ENCODE measurements around the gene WHRN. TPM values are rescaled to one million over a fixed set of nuclear protein-coding genes. Genes with fewer than 3 reads are reported as not detected.

Gene WHRN
- total and polyA plus RNA-seq, 2 of the 13 experiments (the other 11 are each of a cell fraction or from before 2014, with no cell fraction given) = 2.3 to 5.3 TPM

GRCh38 chr9:114483499-114483898 lies 21.8 kb downstream of the WHRN start:
- Histone ChIP-seq H3K4me3 (replicated peaks in 1 of 3; ENCODE audit: insufficient read depth in 1 of 3, low read depth in 2 of 3, low read length in 3 of 3) (no peak overlapping the region), H3K9ac (ENCODE audit: insufficient read depth, low read depth, low read length) (no peak overlapping the region), H4K20me1 (ENCODE audit: insufficient read depth, low read length) (peaks cover 4% of the 10 kb centered on the region; the same call in 1 of the 2 replicates), H3K36me3 (replicated peaks in 1 of 2; ENCODE audit: control insufficient read depth in 1 of 2, insufficient read depth in 2 of 2, low read length in 2 of 2) (no peaks in the 10 kb centered on the region), H3K9me3 (ENCODE audit: low read length) (no peaks in the 10 kb centered on the region), H3K4me1 (ENCODE audit: insufficient read depth, low read length) (no peaks in the 10 kb centered on the region), H2AFZ (ENCODE audit: low read length) (no peak overlapping the region), H3K4me2 (ENCODE audit: low read depth, low read length) (no peak overlapping the region), H3K27me3 (ENCODE audit: control insufficient read depth in 1 of 2, insufficient read depth in 2 of 2, low read length in 2 of 2) (no peaks in the 10 kb centered on the region), H3K27ac (ENCODE audit: extremely low read length, insufficient read depth, low read length) (no peak overlapping the region), H3K79me2 (ENCODE audit: insufficient read depth, low read length) (no peaks in the 10 kb centered on the region)
- no TSS peak for BruUV-seq (replicated peaks)
- in situ Hi-C loops (cut with HindIII; ENCODE audit: extremely low pct_ligation_motif_present, low pct_unique_long_range_greater_than_20kb) (no loop called here), intact Hi-C loops (cut with micrococcal nuclease; ENCODE audit: unreplicated experiment) (no loop called here)
- DNase-seq (ENCODE audit: low spot score) (no peak), FAIRE-seq (no peak), ATAC-seq (no peak)
- ChIA-PET CTCF (ENCODE audit: low intra/inter-chr PET ratio, low total read pairs) (no interaction called here), POLR2A (no interaction called here)
- 79% methylated on average over 3 of the region's 3 CpGs for WGBS (ENCODE audit: low lambda C conversion rate)
- TF ChIP-seq ZNF432 (CRISPR knock-in tag; IDR thresholded peaks at IDR 0.05; ENCODE audit: borderline replicate concordance) (no peak), ZNF138 (CRISPR knock-in tag; IDR thresholded peaks at IDR 0.05; ENCODE audit: low read depth) (no peak), CC2D1A (CRISPR knock-in tag; IDR thresholded peaks at IDR 0.05) (no peak), CBX2 (IDR thresholded peaks at IDR 0.05; ENCODE audit: low read depth, low read length) (no peak), CBX2 (CRISPR knock-in tag; IDR thresholded peaks at IDR 0.05; ENCODE audit: low read depth) (no peak), SMARCC2 (IDR thresholded peaks at IDR 0.05) (no peak), LBX2 (CRISPR knock-in tag; IDR thresholded peaks at IDR 0.05; ENCODE audit: borderline replicate concordance) (no peak), BRF2 (CRISPR knock-in tag; IDR thresholded peaks at IDR 0.05) (no peak)

- Histone ChIP-seq H3K79me2 (ENCODE audit: insufficient read depth, low read length) (no peaks in the 10 kb centered on the region), H3K9ac (ENCODE audit: insufficient read depth, low read depth, low read length) (no peak overlapping the region), H3K4me1 (ENCODE audit: insufficient read depth, low read length) (no peaks in the 10 kb centered on the region), H3K27me3 (ENCODE audit: control insufficient read depth in 1 of 2, insufficient read depth in 2 of 2, low read length in 2 of 2) (no peaks in the 10 kb centered on the region), H3K4me3 (replicated peaks in 1 of 3; ENCODE audit: insufficient read depth in 1 of 3, low read depth in 2 of 3, low read length in 3 of 3) (no peak overlapping the region), H3K27ac (ENCODE audit: extremely low read length, insufficient read depth, low read length) (no peak overlapping the region), H2AFZ (ENCODE audit: low read length) (no peak overlapping the region), H3K36me3 (replicated peaks in 1 of 2; ENCODE audit: control insufficient read depth in 1 of 2, insufficient read depth in 2 of 2, low read length in 2 of 2) (0 out of 5 replicates have a peak, but pooled peaks cover 0 to 4% of the 10 kb centered on the region in 2 experiments), H3K9me3 (ENCODE audit: low read length) (no peaks in the 10 kb centered on the region), H3K4me2 (ENCODE audit: low read depth, low read length) (no peak overlapping the region), H4K20me1 (ENCODE audit: insufficient read depth, low read length) (peaks cover 4% of the 10 kb centered on the region; the same call in 1 of the 2 replicates)
- ATAC-seq = no peak
- POLR2A ChIA-PET = no interaction called here
- intact Hi-C loops (cut with micrococcal nuclease; ENCODE audit: unreplicated experiment) (no loop called here), in situ Hi-C loops (cut with HindIII; ENCODE audit: extremely low pct_ligation_motif_present, low pct_unique_long_range_greater_than_20kb) (no loop called here)
- BruUV-seq (replicated peaks) = no TSS peak
- CTCF ChIA-PET (ENCODE audit: low intra/inter-chr PET ratio, low total read pairs) = no interaction called here
- WGBS (ENCODE audit: low lambda C conversion rate) = 57% methylated on average over 10 of the region's 10 CpGs
- DNase-seq (ENCODE audit: low spot score) = no peak
- no peak for FAIRE-seq
- TF ChIP-seq BRF2 (CRISPR knock-in tag; IDR thresholded peaks at IDR 0.05) (no peak), ETV6 (CRISPR knock-in tag; conservative IDR thresholded peaks at IDR 0.05) (no peak), ZBTB7B (CRISPR knock-in tag; IDR thresholded peaks at IDR 0.05) (no peak), ZNF775 (CRISPR knock-in tag; IDR thresholded peaks at IDR 0.05; ENCODE audit: borderline replicate concordance) (no peak), ZNF567 (CRISPR knock-in tag; IDR thresholded peaks at IDR 0.05; ENCODE audit: borderline replicate concordance) (no peak), ZKSCAN1 (IDR thresholded peaks at IDR 0.05; ENCODE audit: low read length) (no peak), ZBTB25 (CRISPR knock-in tag; IDR thresholded peaks at IDR 0.05) (no peak), THAP7 (CRISPR knock-in tag; IDR thresholded peaks at IDR 0.05) (no peak), ZEB1 (IDR thresholded peaks at IDR 0.05; ENCODE audit: insufficient replicate concordance, low read depth) (no peak)
Observed at GRCh38 chr9:114482593-114482992, 22.7 kb downstream of the WHRN start.

Measured in HepG2 (cell line).